A673 (cell line): Measurements from ENCODE around the gene TMEM109. TPM values are rescaled to one million over a fixed set of nuclear protein-coding genes. Genes with fewer than 3 reads are reported as not detected.
A peak's percentile ranks its signal among the peaks of the same experiment; 100 is the strongest.

Experiments
- BruUV-seq: library from RNA; stranded (reverse); fragments of 400-500 nt; replicated peaks from 2 replicates; lab custom pipeline; 2021; lab: Mats Ljungman, UMichigan
- CTCF ChIA-PET: fragments of 300-600 bp; sonication (Branson Sonifier 250); formaldehyde crosslinking; loops from one replicate; lab custom pipeline; 2022; ENCODE audit warnings: antibody characterized with exemption; lab: Charles Lee
- POLR2A ChIA-PET: fragments of 300-600 bp; sonication (Branson Sonifier 250); formaldehyde crosslinking; loops from one replicate; lab custom pipeline; 2022; ENCODE audit warnings: antibody characterized with exemption; ENCODE audit not compliant: low non-redundant PET; lab: Charles Lee
- DNase-seq: peaks from one replicate; pipeline ENCODE4 v3.0.0-alpha.2; 2015; ENCODE audit warnings: low spot score
- H3K27ac ChIP-seq: fragments of 200-600 bp; sonication (generic); 2 replicates; pipeline ENCODE4 v1.5.1; 2016; ENCODE audit warnings: mixed run types, low read depth, mild to moderate bottlenecking, mixed read lengths, antibody characterized with exemption, low read length; ENCODE audit not compliant: poor library complexity, severe bottlenecking
- H3K27me3 ChIP-seq: fragments of 200-600 bp; sonication (generic); replicated peaks from 2 replicates; pipeline ENCODE4 v1.6.1; 2017; ENCODE audit warnings: mixed run types, low read depth, mild to moderate bottlenecking, mixed read lengths, antibody characterized with exemption, low read length; ENCODE audit not compliant: insufficient read depth, poor library complexity
- H3K36me3 ChIP-seq: fragments of 200-600 bp; sonication (generic); 2 replicates; pipeline ENCODE4 v1.6.1; 2016; ENCODE audit warnings: mixed run types, mild to moderate bottlenecking, mixed read lengths, antibody characterized with exemption, low read length; ENCODE audit not compliant: insufficient read depth, poor library complexity, severe bottlenecking
- H3K4me1 ChIP-seq: fragments of 200-600 bp; sonication (generic); 2 replicates; pipeline ENCODE4 v1.6.1; 2017; ENCODE audit warnings: mixed run types, mild to moderate bottlenecking, mixed read lengths, antibody characterized with exemption, low read length; ENCODE audit not compliant: insufficient read depth, poor library complexity, severe bottlenecking
- H3K4me3 ChIP-seq: fragments of 200-600 bp; sonication (generic); 2 replicates; pipeline ENCODE4 v1.5.1; 2016; ENCODE audit warnings: low read depth, mixed run types, mild to moderate bottlenecking, mixed read lengths, low read length; ENCODE audit not compliant: poor library complexity, severe bottlenecking
- H3K9me3 ChIP-seq: fragments of 200-600 bp; sonication (generic); 2 replicates; pipeline ENCODE4 v1.6.1; 2016; ENCODE audit warnings: mixed run types, low read depth, mild to moderate bottlenecking, mixed read lengths, antibody characterized with exemption, low read length; ENCODE audit not compliant: poor library complexity, severe bottlenecking
- CTCF ChIP-seq: fragments of 300-800, 200-600 bp; sonication (generic); conservative IDR thresholded peaks from 2 replicates; pipeline ENCODE4 v1.5.1; 2017; ENCODE audit warnings: low read depth, mild to moderate bottlenecking, antibody characterized with exemption, low read length, moderate library complexity, mixed read lengths
- EZH2 ChIP-seq: fragments of 200-600 bp; sonication (generic); IDR thresholded peaks from 2 replicates; pipeline ENCODE4 v1.6.1; 2017; ENCODE audit warnings: borderline replicate concordance, low read depth, mild to moderate bottlenecking, mixed read lengths, antibody characterized with exemption, low read length; ENCODE audit not compliant: poor library complexity, severe bottlenecking
- intact Hi-C: fragments of 100-400 bp; cut with micrococcal nuclease; formaldehyde crosslinking; loops from one replicate; pipeline ENCODE4 v1.10.0; 2022; ENCODE audit not compliant: unreplicated experiment
- total RNA-seq: library from RNA; stranded (reverse); gene quantifications from 2 replicates; pipeline ENCODE4 v1.2.3, GENCODE V29; 2021

Gene TMEM109
- total RNA-seq, 1 experiment from 2014 or later, result 169 TPM

GRCh38 chr11:60922906-60923305, 8.9 kb downstream of the TMEM109 start:
- ChIA-PET POLR2A (no interaction called here), CTCF (no interaction called here)
- DNase-seq, result no peak
- Histone ChIP-seq H3K4me3 (no peak overlapping the region), H3K27me3 (no peaks in the 10 kb centered on the region), H3K4me1 (peaks cover 30% of the 10 kb centered on the region), H3K9me3 (no peaks in the 10 kb centered on the region), H3K36me3 (peaks cover 31% of the 10 kb centered on the region), H3K27ac (no peak overlapping the region)
- TF ChIP-seq CTCF (no peak), EZH2 (no peak)
- BruUV-seq, result TSS peak; percentile 18
- intact Hi-C loops, result no loop called here

- TF ChIP-seq EZH2, result no peak
- TF ChIP-seq CTCF, result no peak
- H3K36me3 ChIP-seq, result peaks cover 31% of the 10 kb centered on the region
- H3K4me1 ChIP-seq, result peaks cover 28% of the 10 kb centered on the region
- H3K27me3 ChIP-seq, result no peaks in the 10 kb centered on the region
- DNase-seq, result no peak
- ChIA-PET CTCF (no interaction called here), POLR2A (no interaction called here)
- H3K27ac ChIP-seq, result no peak overlapping the region
- H3K4me3 ChIP-seq, result no peak overlapping the region
- no peaks in the 10 kb centered on the region for H3K9me3 ChIP-seq
- no TSS peak for BruUV-seq
- intact Hi-C loops, result no loop called here
These were observed 9.4 kb downstream of the TMEM109 start for GRCh38 chr11:60923326-60923725.

DNA sequence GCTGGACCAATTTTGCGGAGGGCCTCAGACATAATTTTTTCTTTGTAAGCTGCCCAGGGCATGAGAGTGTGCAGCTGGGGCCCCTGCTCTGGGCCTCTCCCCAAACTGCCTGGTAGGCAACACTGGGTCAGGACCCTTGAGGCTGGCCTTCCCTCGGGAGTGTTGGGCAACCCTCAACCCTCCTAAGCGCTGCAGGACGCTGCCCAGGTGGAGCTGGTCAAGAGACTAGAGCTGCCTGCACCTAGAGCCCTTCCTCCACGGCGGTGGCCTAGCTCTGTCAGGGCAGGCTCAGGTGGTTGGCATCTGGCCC, 9.8 kb downstream of the TMEM109 start:
- H3K4me3 ChIP-seq, result peak overlapping the region; percentile 82
- intact Hi-C loops, result no loop called here

More for the DNA sequence above, 9.8 kb downstream of the TMEM109 start:
- Histone ChIP-seq H3K27ac (peak overlapping the region; percentile 68), H3K4me1 (peaks cover 23% of the 10 kb centered on the region), H3K9me3 (no peaks in the 10 kb centered on the region), H3K36me3 (peaks cover 35% of the 10 kb centered on the region), H3K27me3 (no peaks in the 10 kb centered on the region)
- DNase-seq, result no peak
- ChIA-PET POLR2A (interaction anchor here (0.6 to 0.7 kb wide), 2 partner anchors 13 to 173 kb away, joined by 3 read pairs; no protein-coding TSS in a partner anchor), CTCF (no interaction called here)
- no TSS peak for BruUV-seq
- TF ChIP-seq EZH2, result no peak
- no peak for TF ChIP-seq CTCF
